HG02763 (cell line): Measurements from ENCODE around the gene AFF4.

Experiments
- ATAC-seq: cut with Tn5 transposase; IDR thresholded peaks from one replicate; pipeline ENCODE4 v1.9.1; 2021; ENCODE audit warnings: mild to moderate bottlenecking, moderate library complexity; ENCODE audit not compliant: unreplicated experiment

Gene AFF4

GRCh38 chr5:132887283-132887682, 76.2 kb downstream of the AFF4 start:
- no peak for ATAC-seq

GRCh38 chr5:132886064-132886823, 77.2 kb downstream of the AFF4 start:
- no peak for ATAC-seq

GRCh38 chr5:132884548-132884947, 78.9 kb downstream of the AFF4 start:
- ATAC-seq = no peak

GRCh38 chr5:132883261-132883834, 80.1 kb downstream of the AFF4 start:
- ATAC-seq = no peak

GRCh38 chr5:132877938-132878337, 85.5 kb downstream of the AFF4 start:
- ATAC-seq = no peak

GRCh38 chr5:132877466-132877865, 86.0 kb downstream of the AFF4 start:
- ATAC-seq = no peak

GRCh38 chr5:132876020-132876759, 87.2 kb downstream of the AFF4 start:
- ATAC-seq = no peak

GRCh38 chr5:132873930-132874271, 89.5 kb downstream of the AFF4 start:
- no peak for ATAC-seq

- no peak for ATAC-seq
Measured at GRCh38 chr5:132873119-132873929, 90.1 kb downstream of the AFF4 start, which contains the start of gene LEAP2. Gene LEAP2, plus strand, starts transcription at chr5:132873668. Its CDS starts 27 bp downstream, at chr5:132873695.

GRCh38 chr5:132872788-132873118, 90.7 kb downstream of the AFF4 start:
- ATAC-seq = no peak

- no peak for ATAC-seq
Measured at GRCh38 chr5:132871459-132872284, 91.8 kb downstream of the AFF4 start.

GRCh38 chr5:132870801-132871200, 92.6 kb downstream of the AFF4 start:
- ATAC-seq = no peak

GRCh38 chr5:132868754-132869153, 94.7 kb downstream of the AFF4 start:
- ATAC-seq = no peak

GRCh38 chr5:132867046-132867451, 96.4 kb downstream of the AFF4 start:
- ATAC-seq = peak; percentile 3

GRCh38 chr5:132866342-132867045, 96.9 kb downstream of the AFF4 start, which contains the start of the genes GDF9 and UQCRQ:
Gene GDF9, minus strand, starts transcription at chr5:132866469. Its CDS starts 1,936 bp downstream, at chr5:132864533.
Gene UQCRQ, plus strand, starts transcription at chr5:132866642. Its CDS starts 240 bp downstream, at chr5:132866882.
- ATAC-seq = peak; percentile 99

GRCh38 chr5:132865668-132866341, 97.6 kb downstream of the AFF4 start:
- peak; percentile 14 for ATAC-seq

GRCh38 chr5:132860742-132861141, 102.7 kb downstream of the AFF4 start:
- ATAC-seq = no peak

GRCh38 chr5:132859889-132860437, 103.5 kb downstream of the AFF4 start:
- ATAC-seq = no peak

GRCh38 chr5:132856011-132856410, 107.4 kb downstream of the AFF4 start:
- no peak for ATAC-seq
